ENCODE data around the gene GBX1. TPM values are rescaled to one million over a fixed set of nuclear protein-coding genes. Genes with fewer than 3 reads are reported as not detected.

The GBX1 gene
- total RNA-seq, 2 donors from 2014 or later: not detected

DNA sequence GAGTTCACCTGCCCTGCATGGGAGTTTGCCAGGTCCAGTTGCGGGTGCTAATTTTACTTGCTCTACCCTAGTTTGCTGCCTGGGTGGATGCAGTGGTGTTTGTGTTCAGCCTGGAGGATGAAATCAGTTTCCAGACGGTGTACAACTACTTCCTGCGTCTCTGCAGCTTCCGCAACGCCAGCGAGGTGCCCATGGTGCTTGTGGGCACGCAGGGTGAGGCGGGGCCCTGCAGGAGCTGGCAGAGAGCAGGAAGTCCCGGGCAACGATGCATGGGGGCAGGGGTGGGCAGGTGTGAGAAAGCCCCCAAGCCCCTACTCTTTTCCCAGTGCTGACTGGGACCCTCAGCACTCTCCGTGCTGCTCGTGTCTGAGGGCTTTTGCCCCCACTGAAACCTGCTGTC lies 49.9 kb downstream of the GBX1 start:
- H3K4me3 Mint-ChIP-seq: no peak overlapping the region
- WGBS, 2 experiments (ENCODE audit: insufficient coverage in 1 of 2, insufficient read length in 1 of 2): 94 to 97% methylated on average over 6 to 12 of the region's 12 CpGs
- no peak overlapping the region for H3K4me3 ChIP-seq (ENCODE audit: low read length)

DNA sequence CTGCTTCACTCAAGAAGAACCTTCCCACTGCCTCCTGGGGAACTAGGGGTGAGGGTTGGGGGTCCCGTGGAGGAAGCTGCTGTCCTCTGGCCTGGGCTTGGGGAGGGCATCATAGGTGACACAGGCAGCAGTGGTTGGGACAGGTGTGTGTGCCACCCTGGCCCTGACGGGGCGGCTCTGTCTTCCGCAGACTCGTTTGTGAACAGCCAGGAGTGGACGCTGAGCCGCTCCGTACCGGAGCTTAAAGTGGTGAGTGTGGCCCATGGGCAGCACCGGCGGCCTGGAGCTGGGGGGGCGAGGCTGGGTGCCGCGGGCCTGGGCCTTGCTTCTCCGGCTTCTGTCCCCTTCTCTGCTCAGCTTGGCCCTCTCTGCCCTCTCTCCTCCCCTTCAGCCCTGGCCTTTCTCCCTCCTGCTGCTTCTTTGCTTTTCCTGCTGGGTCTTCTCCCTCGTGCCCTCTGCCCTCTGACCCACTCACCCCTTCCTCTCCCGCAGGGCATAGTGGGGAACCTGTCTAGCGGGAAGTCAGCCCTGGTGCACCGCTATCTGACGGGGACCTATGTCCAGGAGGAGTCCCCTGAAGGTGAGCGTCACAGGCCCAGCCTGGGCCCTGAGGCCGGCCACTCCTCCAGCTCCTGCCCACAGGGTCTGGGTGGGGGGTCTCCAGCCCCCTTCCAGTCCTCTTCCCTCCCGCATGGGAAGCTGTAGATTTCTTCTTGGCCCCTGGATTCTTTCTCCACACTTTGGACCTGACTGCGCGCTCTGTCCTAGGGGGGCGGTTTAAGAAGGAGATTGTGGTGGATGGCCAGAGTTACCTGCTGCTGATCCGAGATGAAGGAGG lies 50.7 kb downstream of the GBX1 start:
- 92 to 96% methylated on average over 15 to 27 of the region's 27 CpGs for WGBS, 2 experiments (ENCODE audit: insufficient coverage in 1 of 2, insufficient read length in 1 of 2)
- no peak overlapping the region for H3K4me3 Mint-ChIP-seq
- TF ChIP-seq, protein P1, sequence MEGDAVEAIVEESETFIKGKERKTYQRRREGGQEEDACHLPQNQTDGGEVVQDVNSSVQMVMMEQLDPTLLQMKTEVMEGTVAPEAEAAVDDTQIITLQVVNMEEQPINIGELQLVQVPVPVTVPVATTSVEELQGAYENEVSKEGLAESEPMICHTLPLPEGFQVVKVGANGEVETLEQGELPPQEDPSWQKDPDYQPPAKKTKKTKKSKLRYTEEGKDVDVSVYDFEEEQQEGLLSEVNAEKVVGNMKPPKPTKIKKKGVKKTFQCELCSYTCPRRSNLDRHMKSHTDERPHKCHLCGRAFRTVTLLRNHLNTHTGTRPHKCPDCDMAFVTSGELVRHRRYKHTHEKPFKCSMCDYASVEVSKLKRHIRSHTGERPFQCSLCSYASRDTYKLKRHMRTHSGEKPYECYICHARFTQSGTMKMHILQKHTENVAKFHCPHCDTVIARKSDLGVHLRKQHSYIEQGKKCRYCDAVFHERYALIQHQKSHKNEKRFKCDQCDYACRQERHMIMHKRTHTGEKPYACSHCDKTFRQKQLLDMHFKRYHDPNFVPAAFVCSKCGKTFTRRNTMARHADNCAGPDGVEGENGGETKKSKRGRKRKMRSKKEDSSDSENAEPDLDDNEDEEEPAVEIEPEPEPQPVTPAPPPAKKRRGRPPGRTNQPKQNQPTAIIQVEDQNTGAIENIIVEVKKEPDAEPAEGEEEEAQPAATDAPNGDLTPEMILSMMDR (conservative IDR thresholded peaks at IDR 0.05): no peak

More for the DNA sequence above, 49.9 kb downstream of the GBX1 start:
- Mint-ChIP-seq H3K4me1 (peaks cover 18% of the 10 kb centered on the region), H3K27ac (no peak overlapping the region), H3K36me3 (ENCODE audit: low read depth) (peaks cover 35% of the 10 kb centered on the region), H3K9me3 (no peaks in the 10 kb centered on the region), H3K27me3 (ENCODE audit: insufficient read depth) (no peaks in the 10 kb centered on the region)
- DNase-seq: no peak
- no peaks in the 10 kb centered on the region for H3K27me3 ChIP-seq (ENCODE audit: control insufficient read depth, insufficient read depth, low read length, poor library complexity, severe bottlenecking)
- H3K4me1 ChIP-seq (ENCODE audit: control insufficient read depth, insufficient read depth, low read length): peaks cover 20% of the 10 kb centered on the region
- peaks cover 29% of the 10 kb centered on the region for H3K36me3 ChIP-seq (ENCODE audit: control insufficient read depth, insufficient read depth, low read length)
- H3K9me3 ChIP-seq (ENCODE audit: control insufficient read depth, low read length): no peaks in the 10 kb centered on the region
- TF ChIP-seq, protein P1 (conservative IDR thresholded peaks at IDR 0.05): no peak
- no peak overlapping the region for H3K9ac ChIP-seq (ENCODE audit: extremely low read depth, low read length, poor library complexity, severe bottlenecking)
- no peak overlapping the region for H3K27ac ChIP-seq (ENCODE audit: low read depth, low read length)

DNA sequence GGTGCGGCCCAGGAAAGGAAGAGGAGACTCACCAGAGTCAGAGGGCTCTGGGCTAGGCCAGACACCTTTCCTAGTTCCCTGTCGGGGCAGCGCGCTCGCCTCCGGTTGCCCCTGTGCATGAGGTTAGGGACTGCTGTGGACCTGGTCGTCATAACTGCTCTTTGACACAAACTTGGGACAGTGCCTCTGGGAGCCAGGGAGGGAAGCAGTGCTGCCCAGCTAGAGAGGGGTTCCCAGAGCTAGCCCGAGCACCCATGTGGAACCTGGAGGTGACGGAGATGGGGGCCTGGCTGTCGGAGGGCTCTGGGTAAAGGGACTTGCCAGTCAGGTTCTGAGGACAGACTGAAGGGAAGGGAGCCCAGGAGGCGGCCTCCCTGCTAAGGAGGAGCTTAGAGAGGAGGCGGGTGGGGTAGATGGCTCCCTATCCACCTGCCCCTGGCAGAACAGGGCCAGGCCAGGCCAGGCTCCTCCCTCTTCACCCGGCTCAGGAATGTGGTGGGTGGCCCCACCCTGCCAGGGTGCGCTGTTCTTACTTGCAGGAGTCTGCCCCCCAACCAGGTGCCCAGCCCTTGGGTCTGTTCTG lies 51.6 kb downstream of the GBX1 start:
- no peaks in the 10 kb centered on the region for H3K27me3 ChIP-seq (ENCODE audit: control insufficient read depth, insufficient read depth, low read length, poor library complexity, severe bottlenecking)
- peaks cover 29% of the 10 kb centered on the region for H3K36me3 ChIP-seq (ENCODE audit: control insufficient read depth, insufficient read depth, low read length)
- 75 to 81% methylated on average over 8 to 14 of the region's 14 CpGs for WGBS, 2 experiments (ENCODE audit: insufficient coverage in 1 of 2, insufficient read length in 1 of 2)
- Mint-ChIP-seq H3K9me3 (no peaks in the 10 kb centered on the region), H3K36me3 (ENCODE audit: low read depth) (peaks cover 25% of the 10 kb centered on the region), H3K4me1 (peaks cover 27% of the 10 kb centered on the region), H3K4me3 (peak overlapping the region; percentile 61), H3K27ac (peak overlapping the region; percentile 82), H3K27me3 (ENCODE audit: insufficient read depth) (no peaks in the 10 kb centered on the region)
- TF ChIP-seq, protein P1 (conservative IDR thresholded peaks at IDR 0.05): no peak
- no peak overlapping the region for H3K27ac ChIP-seq (ENCODE audit: low read depth, low read length)
- H3K9me3 ChIP-seq (ENCODE audit: control insufficient read depth, low read length): no peaks in the 10 kb centered on the region
- peaks cover 31% of the 10 kb centered on the region for H3K4me1 ChIP-seq (ENCODE audit: control insufficient read depth, insufficient read depth, low read length)
- H3K4me3 ChIP-seq (ENCODE audit: low read length): peak overlapping the region; percentile 56
- H3K9ac ChIP-seq (ENCODE audit: extremely low read depth, low read length, poor library complexity, severe bottlenecking): no peak overlapping the region
- no peak for DNase-seq

More for the DNA sequence above, 50.7 kb downstream of the GBX1 start:
- H3K36me3 ChIP-seq (ENCODE audit: control insufficient read depth, insufficient read depth, low read length): peaks cover 29% of the 10 kb centered on the region
- H3K27me3 ChIP-seq (ENCODE audit: control insufficient read depth, insufficient read depth, low read length, poor library complexity, severe bottlenecking): no peaks in the 10 kb centered on the region
- no peaks in the 10 kb centered on the region for H3K9me3 Mint-ChIP-seq
- peaks cover 21% of the 10 kb centered on the region for H3K4me1 Mint-ChIP-seq
- peaks cover 34% of the 10 kb centered on the region for H3K36me3 Mint-ChIP-seq (ENCODE audit: low read depth)
- no peak for DNase-seq
- no peak overlapping the region for H3K9ac ChIP-seq (ENCODE audit: extremely low read depth, low read length, poor library complexity, severe bottlenecking)
- no peak overlapping the region for H3K27ac ChIP-seq (ENCODE audit: low read depth, low read length)
- H3K27me3 Mint-ChIP-seq (ENCODE audit: insufficient read depth): no peaks in the 10 kb centered on the region
- H3K4me1 ChIP-seq (ENCODE audit: control insufficient read depth, insufficient read depth, low read length): peaks cover 23% of the 10 kb centered on the region
- no peaks in the 10 kb centered on the region for H3K9me3 ChIP-seq (ENCODE audit: control insufficient read depth, low read length)
- H3K27ac Mint-ChIP-seq: no peak overlapping the region
- H3K4me3 ChIP-seq (ENCODE audit: low read length): no peak overlapping the region

All from endodermal cell (in vitro differentiated cells).